Neural cell (in vitro differentiated cells): ENCODE results near the gene MYO1G. TPM values are rescaled to one million over a fixed set of nuclear protein-coding genes. Genes with fewer than 3 reads are reported as not detected.

Experiments
- H2AFZ ChIP-seq: fragments of 200-600, 300-800 bp; sonication (generic), shearing (Covaris generic); 2 replicates; pipeline ENCODE4 v1.6.0; 2014; ENCODE audit warnings: low read depth, mild to moderate bottlenecking, antibody characterized with exemption, low read length, moderate library complexity
- H3F3A ChIP-seq: fragments of 200-600 bp; shearing (Covaris generic); 2 replicates; pipeline ENCODE4 v1.6.1; 2016; ENCODE audit warnings: mild to moderate bottlenecking, moderate library complexity, mixed read lengths, antibody characterized with exemption, low read length; ENCODE audit not compliant: insufficient read depth, poor library complexity, severe bottlenecking
- H3K27ac ChIP-seq: fragments of 200-600, 300-800 bp; sonication (generic), shearing (Covaris generic); 2 replicates; pipeline ENCODE4 v1.5.1; 2014; ENCODE audit warnings: mild to moderate bottlenecking, low read length, moderate library complexity
- H3K27me3 ChIP-seq: fragments of 300-800, 200-600 bp; sonication (generic), shearing (Covaris generic); 2 replicates; pipeline ENCODE4 v1.6.0; 2014; ENCODE audit warnings: mild to moderate bottlenecking, low read depth, low read length, moderate library complexity; ENCODE audit not compliant: insufficient read depth
- H3K36me3 ChIP-seq: fragments of 300-800, 200-600 bp; sonication (generic), shearing (Covaris generic); 2 replicates; pipeline ENCODE4 v1.5.1; 2014; ENCODE audit warnings: mild to moderate bottlenecking, antibody characterized with exemption, low read length, moderate library complexity; ENCODE audit not compliant: insufficient read depth
- H3K4me2 ChIP-seq: fragments of 300-800, 200-600 bp; sonication (generic), shearing (Covaris generic); 2 replicates; pipeline ENCODE4 v1.6.0; 2014; ENCODE audit warnings: mild to moderate bottlenecking, low read length
- H3K4me3 ChIP-seq: fragments of 300-800, 200-600 bp; sonication (generic), shearing (Covaris generic); 2 replicates; pipeline ENCODE4 v1.5.1; 2014; ENCODE audit warnings: mild to moderate bottlenecking, low read length, moderate library complexity
- H3K79me2 ChIP-seq: fragments of 200-600 bp; shearing (Covaris generic); replicated peaks from 2 replicates; pipeline ENCODE4 v1.6.0; 2014; ENCODE audit warnings: mild to moderate bottlenecking, low read length, moderate library complexity; ENCODE audit not compliant: insufficient read depth
- H3K9ac ChIP-seq: fragments of 300-800, 200-600 bp; sonication (generic), shearing (Covaris generic); 2 replicates; pipeline ENCODE4 v1.6.1; 2016; ENCODE audit warnings: mild to moderate bottlenecking, low read length, mixed read lengths
- H3K9me2 ChIP-seq: fragments of 200-600 bp; shearing (Covaris generic); 2 replicates; pipeline ENCODE4 v1.6.1; 2016; ENCODE audit warnings: mild to moderate bottlenecking, low read length, mixed read lengths; ENCODE audit not compliant: insufficient read depth
- H3K9me3 ChIP-seq: fragments of 200-600, 300-800 bp; sonication (generic), shearing (Covaris generic); 2 replicates; pipeline ENCODE4 v1.6.1; 2016; ENCODE audit warnings: mild to moderate bottlenecking, mixed run types, low read length, moderate library complexity, mixed read lengths
- H4K20me1 ChIP-seq: fragments of 200-600 bp; shearing (Covaris generic); 2 replicates; pipeline ENCODE4 v1.6.1; 2016; ENCODE audit warnings: mild to moderate bottlenecking, mixed run types; ENCODE audit not compliant: insufficient read depth
- CTCF ChIP-seq: fragments of 450-650 bp; IDR thresholded peaks from 2 replicates; pipeline ENCODE4 v1.5.1; 2014; ENCODE audit warnings: antibody characterized with exemption, mild to moderate bottlenecking, moderate library complexity; ENCODE audit not compliant: poor library complexity, severe bottlenecking
- EP300 ChIP-seq: fragments of 450-650 bp; conservative IDR thresholded peaks from 2 replicates; pipeline ENCODE4 v1.6.1; 2014; ENCODE audit warnings: antibody characterized with exemption, mild to moderate bottlenecking, moderate library complexity; ENCODE audit not compliant: poor library complexity, severe bottlenecking
- EZH2 ChIP-seq: fragments of 200-600, 300-800 bp; shearing (Covaris generic), sonication (generic); IDR thresholded peaks from 2 replicates; pipeline ENCODE4 v1.6.1; 2014; ENCODE audit warnings: antibody characterized with exemption, low read length, borderline replicate concordance, mild to moderate bottlenecking; ENCODE audit not compliant: insufficient read depth, poor library complexity, severe bottlenecking
- MXI1 ChIP-seq: fragments of 450-650 bp; conservative IDR thresholded peaks from 2 replicates; pipeline ENCODE4 v1.6.1; 2014; ENCODE audit warnings: antibody characterized with exemption, mild to moderate bottlenecking; ENCODE audit not compliant: poor library complexity, severe bottlenecking
- POLR2AphosphoS5 ChIP-seq: IDR thresholded peaks from 2 replicates; pipeline ENCODE4 v1.6.1; 2012
- RAD21 ChIP-seq: fragments of 450-650 bp; conservative IDR thresholded peaks from 2 replicates; pipeline ENCODE4 v1.6.1; 2014; ENCODE audit warnings: antibody characterized with exemption, mild to moderate bottlenecking, moderate library complexity
- REST ChIP-seq: IDR thresholded peaks from 2 replicates; pipeline ENCODE4 v1.6.1; 2012; ENCODE audit warnings: borderline replicate concordance
- SMC3 ChIP-seq: fragments of 450-650 bp; conservative IDR thresholded peaks from 2 replicates; pipeline ENCODE4 v1.6.1; 2014; ENCODE audit warnings: antibody characterized with exemption, mild to moderate bottlenecking, moderate library complexity; ENCODE audit not compliant: poor library complexity
- TAF1 ChIP-seq: IDR thresholded peaks from 2 replicates; pipeline ENCODE4 v1.6.1; 2012; ENCODE audit warnings: low read depth
- polyA plus RNA-seq: library from polyadenylated mRNA; depleted of rRNA; stranded (reverse); fragments of >200 nt; gene quantifications from 2 replicates; pipeline ENCODE4 v1.2.3, GENCODE V29; 2014

MYO1G gene
- polyA plus RNA-seq, 1 donor from 2014 or later = 0.38 TPM

- H3K27me3 ChIP-seq = no peaks in the 10 kb centered on the region
- H3K4me3 ChIP-seq = no peak overlapping the region
- H3K79me2 ChIP-seq = no peaks in the 10 kb centered on the region
- H3K9me2 ChIP-seq = no peaks in the 10 kb centered on the region
- H3K4me2 ChIP-seq = no peak overlapping the region
- H3F3A ChIP-seq = no peaks in the 10 kb centered on the region
- H2AFZ ChIP-seq = no peak overlapping the region
- no peak overlapping the region for H3K27ac ChIP-seq
- no peaks in the 10 kb centered on the region for H3K36me3 ChIP-seq
- TF ChIP-seq CTCF (no peak), RAD21 (no peak), SMC3 (no peak), TAF1 (no peak), MXI1 (no peak), EZH2 (no peak), REST (no peak), POLR2AphosphoS5 (no peak), EP300 (no peak)
- no peaks in the 10 kb centered on the region for H4K20me1 ChIP-seq
- H3K9me3 ChIP-seq = no peaks in the 10 kb centered on the region
- H3K9ac ChIP-seq = no peak overlapping the region
Measured at GRCh38 chr7:44971902-44972441, 6.8 kb downstream of the MYO1G start.

- no peak for TF ChIP-seq SMC3
- no peak for TF ChIP-seq MXI1
- TF ChIP-seq EZH2 = no peak
- TF ChIP-seq EP300 = no peak
- no peak for TF ChIP-seq RAD21
- TF ChIP-seq REST = no peak
- TF ChIP-seq POLR2AphosphoS5 = no peak
- no peak for TF ChIP-seq TAF1
- no peak for TF ChIP-seq CTCF
- Histone ChIP-seq H3K9me2 (no peaks in the 10 kb centered on the region), H3K27ac (no peak overlapping the region), H3K9me3 (no peaks in the 10 kb centered on the region), H3K4me2 (no peak overlapping the region), H4K20me1 (no peaks in the 10 kb centered on the region), H3K4me3 (no peak overlapping the region), H3K79me2 (no peaks in the 10 kb centered on the region), H3K9ac (no peak overlapping the region), H3K36me3 (no peaks in the 10 kb centered on the region), H3F3A (no peaks in the 10 kb centered on the region), H3K27me3 (no peaks in the 10 kb centered on the region), H2AFZ (no peak overlapping the region)
Measured at GRCh38 chr7:44971188-44971901, 7.5 kb downstream of the MYO1G start.
